GM19455 (cell line): Measurements from ENCODE around the gene DLGAP4.

Source experiments
- ATAC-seq: cut with Tn5 transposase; IDR thresholded peaks from one replicate; pipeline ENCODE4 v1.9.1; 2021; ENCODE audit not compliant: unreplicated experiment

DLGAP4 gene

GRCh38 chr20:36574366-36575135 lies 268.4 kb downstream of the DLGAP4 start:
- ATAC-seq = no peak

GRCh38 chr20:36576081-36576445 lies 269.9 kb downstream of the DLGAP4 start:
- ATAC-seq = no peak
